HG02973 (cell line): ENCODE measurements around the gene LASP1.
"Not testable (repeated sequence)": the region's sequence is repeated elsewhere in the genome, so short reads cannot be mapped to it uniquely, and the experiment has no call there.

Experiments used
- ATAC-seq: cut with Tn5 transposase; IDR thresholded peaks from one replicate; pipeline ENCODE4 v1.9.1; 2021; ENCODE audit warnings: moderate library complexity; ENCODE audit not compliant: unreplicated experiment

The LASP1 gene

GRCh38 chr17:38925263-38925995 lies 55.6 kb downstream of the LASP1 start, which contains the start of gene LASP1NB:
Gene LASP1NB, plus strand, starts transcription at chr17:38925614.
- no peak for ATAC-seq

- no peak for ATAC-seq
Measured at GRCh38 chr17:38926293-38927070, 56.6 kb downstream of the LASP1 start.

DNA sequence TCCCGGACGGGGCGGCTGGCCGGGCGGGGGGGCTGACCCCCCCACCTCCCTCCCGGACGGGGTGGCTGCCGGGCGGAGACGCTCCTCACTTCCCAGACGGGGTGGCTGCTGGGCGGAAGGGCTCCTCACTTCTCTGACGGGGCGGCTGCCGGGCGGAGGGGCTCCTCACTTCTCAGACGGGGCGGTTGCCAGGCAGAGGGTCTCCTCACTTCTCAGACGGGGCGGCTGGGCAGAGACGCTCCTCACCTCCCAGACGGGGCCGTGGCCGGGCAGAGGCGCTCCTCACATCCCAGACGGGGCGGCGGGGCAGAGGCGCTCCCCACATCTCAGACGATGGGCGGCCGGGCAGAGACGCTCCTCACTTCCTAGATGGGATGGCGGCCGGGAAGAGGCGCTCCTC lies 60.9 kb downstream of the LASP1 start:
- ATAC-seq, result not testable (repeated sequence)

- not testable (repeated sequence) for ATAC-seq
Measured at GRCh38 chr17:38933962-38934361, 64.1 kb downstream of the LASP1 start.

- no peak for ATAC-seq
Measured at GRCh38 chr17:38939987-38940386, 70.1 kb downstream of the LASP1 start.

GRCh38 chr17:38940404-38940803 lies 70.5 kb downstream of the LASP1 start:
- ATAC-seq, result no peak

- no peak for ATAC-seq
Measured at GRCh38 chr17:38942696-38943334, 73.0 kb downstream of the LASP1 start.

DNA sequence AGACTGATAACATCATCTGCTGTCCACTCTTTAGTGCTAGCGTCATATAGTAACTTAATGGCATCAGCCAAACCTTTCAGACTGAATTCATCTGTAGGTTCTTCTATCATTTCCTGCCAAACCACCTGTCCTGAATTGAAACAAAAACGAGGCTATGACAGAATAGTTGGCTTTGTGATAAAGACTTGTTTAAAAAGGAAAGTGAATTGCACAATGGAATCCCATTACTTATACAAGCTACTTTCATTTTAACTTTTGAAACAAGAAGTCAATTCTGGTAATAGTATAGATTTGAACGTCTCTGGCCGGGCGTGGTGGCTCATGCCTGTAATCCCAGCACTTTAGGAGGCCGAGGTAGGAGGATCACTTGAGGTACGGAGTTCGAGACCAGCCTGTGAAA lies 73.7 kb downstream of the LASP1 start:
- ATAC-seq, result no peak

GRCh38 chr17:38947189-38947588 lies 77.3 kb downstream of the LASP1 start:
- no peak for ATAC-seq

GRCh38 chr17:38953800-38954199 lies 83.9 kb downstream of the LASP1 start:
- not testable (repeated sequence) for ATAC-seq

DNA sequence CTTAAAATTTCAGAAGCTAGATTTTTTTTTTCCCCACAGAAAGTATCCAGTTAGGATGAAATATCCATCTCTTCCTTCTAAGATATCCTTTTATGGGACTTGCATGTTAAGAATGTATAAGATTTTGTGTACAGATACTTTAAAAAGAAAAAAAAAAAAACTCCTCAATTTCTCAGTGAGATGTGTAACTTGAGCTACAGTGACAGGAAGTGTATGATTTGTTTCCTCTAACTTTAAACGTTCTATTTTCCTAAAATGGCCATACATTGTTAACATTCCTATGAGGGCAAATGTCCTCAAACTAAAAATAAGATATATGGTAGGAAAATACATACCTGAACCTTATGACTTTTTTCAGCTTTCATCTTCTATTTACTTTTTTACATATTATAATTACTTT lies 88.5 kb downstream of the LASP1 start:
- ATAC-seq, result no peak

GRCh38 chr17:38958756-38959155 lies 88.9 kb downstream of the LASP1 start:
- no peak for ATAC-seq

DNA sequence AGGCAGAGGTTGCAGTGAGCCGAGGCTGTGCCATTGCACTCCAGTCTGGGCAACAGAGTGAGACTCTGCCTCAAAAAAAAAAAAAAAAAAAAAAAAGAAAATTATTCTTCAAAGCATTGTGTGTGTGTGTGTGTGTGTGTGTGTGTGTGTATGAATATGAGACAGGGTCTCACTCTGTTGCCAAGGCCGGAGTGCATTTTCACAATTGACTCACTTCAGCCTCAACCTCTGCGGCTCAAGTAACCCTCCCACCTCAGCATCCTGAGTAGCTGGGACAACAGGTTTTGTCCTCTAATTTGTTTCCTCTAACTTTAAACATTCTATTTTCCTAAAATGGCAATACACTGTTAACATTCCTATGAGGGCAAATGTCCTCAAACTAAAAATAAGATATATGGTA lies 89.7 kb downstream of the LASP1 start:
- ATAC-seq, result no peak

DNA sequence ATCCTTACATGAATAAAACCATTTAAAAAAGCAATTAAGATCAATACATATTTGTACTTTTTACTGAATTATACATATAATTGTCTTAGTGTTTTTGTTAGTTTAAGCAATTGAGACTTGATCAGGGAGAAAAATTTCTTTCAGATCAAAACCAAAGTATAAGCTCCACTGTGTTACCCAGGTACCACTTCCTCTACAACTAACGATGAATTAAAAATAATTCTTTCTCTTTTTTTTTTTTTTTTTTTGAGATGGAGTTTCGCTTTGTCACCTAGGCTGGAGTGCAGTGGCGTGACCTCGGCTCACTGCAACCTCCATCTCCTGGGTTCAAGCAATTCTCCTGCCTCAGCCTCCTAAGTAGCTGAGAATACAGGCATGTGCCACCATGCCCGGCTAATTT lies 90.5 kb downstream of the LASP1 start:
- ATAC-seq, result no peak

DNA sequence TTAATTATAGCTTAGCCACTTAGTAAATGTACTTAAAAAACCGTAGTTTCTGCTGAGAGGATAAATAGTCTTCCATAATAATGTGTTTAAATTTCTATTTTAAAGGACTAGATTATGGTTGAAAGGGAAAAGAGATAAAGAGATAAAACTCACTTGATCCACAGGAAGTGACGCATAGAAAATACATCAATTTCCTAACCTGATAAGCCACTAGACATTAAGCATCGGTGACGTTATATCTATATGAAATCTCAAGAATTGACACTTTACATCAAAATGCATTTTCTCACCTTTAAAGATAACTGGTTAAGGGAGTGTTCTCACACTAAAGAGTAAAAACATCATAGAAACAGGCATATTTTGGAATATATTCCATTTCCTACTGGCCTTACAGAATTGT lies 91.6 kb downstream of the LASP1 start:
- no peak for ATAC-seq

DNA sequence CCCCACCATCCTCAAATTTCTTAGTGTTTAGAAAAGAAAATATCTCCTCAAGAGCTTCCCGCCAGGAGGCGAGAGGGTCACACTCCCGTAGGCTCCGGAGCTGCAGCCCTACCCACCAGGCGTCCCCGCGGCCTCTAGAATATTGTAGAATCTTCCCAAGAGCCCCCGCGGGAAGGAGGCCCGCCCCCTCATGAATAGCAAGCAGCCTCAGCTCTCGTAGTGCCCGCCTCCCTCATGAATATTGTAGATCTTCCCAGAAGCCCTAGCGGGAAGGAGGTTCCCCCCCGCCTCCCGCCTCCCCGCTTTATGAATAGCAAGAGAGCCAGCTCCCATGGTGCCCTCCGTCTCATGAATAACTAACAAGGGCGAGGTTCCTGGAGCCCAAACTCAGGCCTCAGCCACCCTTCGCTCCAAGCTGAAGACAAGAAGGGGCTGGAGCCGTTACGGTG lies 97.5 kb downstream of the LASP1 start, which contains the start of gene FBXO47:
Gene FBXO47 (minus strand): TSS at position 114 of the 449 bp plus-strand sequence. CDS start 4,378 bp downstream, outside the sequence.
- no peak for ATAC-seq

DNA sequence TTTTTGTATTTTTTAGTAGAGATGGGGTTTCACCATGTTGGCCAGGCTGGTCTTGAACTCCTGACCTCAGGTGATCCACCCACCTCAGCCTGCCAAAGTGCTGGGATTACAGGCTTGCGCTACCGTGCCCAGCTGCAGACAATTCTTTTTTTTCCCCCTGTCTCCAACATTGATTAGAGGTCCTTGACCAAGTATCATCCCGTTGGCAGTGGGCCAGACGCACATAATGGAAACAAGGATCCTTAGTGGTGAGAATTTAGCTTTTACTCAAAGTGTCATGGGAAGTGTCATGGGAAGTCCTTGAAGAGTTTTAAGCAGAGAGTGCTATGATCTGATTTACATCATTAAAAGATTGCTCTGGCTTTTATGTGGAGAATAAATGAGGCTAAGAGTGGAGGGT lies 99.4 kb downstream of the LASP1 start:
- ATAC-seq, result no peak

- no peak for ATAC-seq
Measured at GRCh38 chr17:38970128-38970527, 100.3 kb downstream of the LASP1 start.

DNA sequence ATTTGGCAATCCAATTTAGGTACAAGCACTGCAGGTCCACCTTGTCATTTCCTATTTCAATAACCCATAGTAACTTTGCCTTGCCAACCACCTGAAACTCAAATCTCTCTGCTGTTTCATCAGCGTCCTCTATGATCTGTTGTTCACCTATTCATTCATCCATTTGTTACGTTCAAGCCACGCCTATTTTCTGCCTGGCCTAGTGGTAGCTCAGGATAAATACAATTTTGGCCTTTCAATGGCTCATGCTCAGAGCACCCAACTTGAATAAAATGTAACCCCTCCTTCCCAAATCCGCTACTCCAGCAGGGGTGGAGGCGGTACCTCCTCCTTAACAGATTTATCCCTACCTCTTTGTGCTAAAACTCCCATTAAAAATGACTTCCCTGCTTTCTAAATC lies 100.9 kb downstream of the LASP1 start:
- ATAC-seq, result no peak
